GM06990 (cell line): ENCODE results near the gene ANO8.
A peak's percentile ranks its signal among the peaks of the same experiment; 100 is the strongest.

Source experiments
- DNase-seq: peaks from one replicate; pipeline ENCODE4 v3.0.0-alpha.2; 2011; ENCODE audit not compliant: insufficient read length; ENCODE audit errors: extremely low read depth
- H3K27me3 ChIP-seq: replicated peaks from 2 replicates; pipeline ENCODE4 v1.6.0; 2011; ENCODE audit warnings: low read length; ENCODE audit not compliant: control insufficient read depth, insufficient read depth
- H3K36me3 ChIP-seq: 2 replicates; pipeline ENCODE4 v1.5.1; 2011; ENCODE audit warnings: low read length; ENCODE audit not compliant: control insufficient read depth, insufficient read depth
- H3K4me3 ChIP-seq: replicated peaks from 2 replicates; pipeline ENCODE4 v1.5.1; 2011; ENCODE audit warnings: low read depth, mild to moderate bottlenecking, control low read depth, low read length
- CTCF ChIP-seq: IDR thresholded peaks from 2 replicates; pipeline ENCODE4 v1.5.1; 2011; ENCODE audit warnings: low read length, control low read depth, mild to moderate bottlenecking, inconsistent platforms; ENCODE audit not compliant: insufficient read depth, poor library complexity, severe bottlenecking

The ANO8 gene

GRCh38 chr19:17347877-17348276, 13.2 kb upstream of the ANO8 start:
- Histone ChIP-seq H3K27me3 (no peaks in the 10 kb centered on the region), H3K4me3 (no peak overlapping the region), H3K36me3 (no peaks in the 10 kb centered on the region)
- no peak for DNase-seq
- no peak for TF ChIP-seq CTCF

- no peak for DNase-seq
- TF ChIP-seq CTCF, result no peak
- H3K27me3 ChIP-seq, result no peaks in the 10 kb centered on the region
- H3K4me3 ChIP-seq, result no peak overlapping the region
- no peaks in the 10 kb centered on the region for H3K36me3 ChIP-seq
These were observed 12.7 kb upstream of the ANO8 start for GRCh38 chr19:17347361-17347760.

DNA sequence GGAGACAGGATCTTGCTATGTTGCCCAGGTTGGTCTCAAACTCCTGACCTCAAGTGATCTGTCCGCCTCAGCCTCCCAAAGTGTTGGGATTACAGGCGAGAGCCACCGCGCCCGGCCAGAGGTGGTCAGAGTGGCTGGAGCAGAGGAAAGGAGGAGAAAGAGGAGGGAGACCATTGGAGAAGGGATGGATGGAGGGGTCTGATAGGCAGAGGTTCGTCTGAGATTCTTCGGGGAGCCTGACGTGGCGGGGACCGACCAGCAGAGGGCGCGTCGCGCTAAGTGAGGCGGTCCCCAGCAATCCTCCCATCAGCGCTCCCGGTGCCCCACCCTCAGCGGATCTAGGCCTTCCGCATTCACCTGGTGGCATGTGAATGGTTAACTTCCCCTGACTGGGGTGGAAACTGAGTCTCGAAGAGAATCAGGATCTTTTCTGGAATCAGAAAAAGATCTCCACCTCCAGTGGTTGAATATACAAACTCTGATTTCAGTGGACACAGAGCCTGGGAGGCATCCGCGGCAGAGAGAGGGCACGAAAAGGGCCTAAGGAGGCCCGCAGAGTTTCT, 11.5 kb upstream of the ANO8 start:
- TF ChIP-seq CTCF, result peak; percentile 91
- H3K4me3 ChIP-seq, result no peak overlapping the region
- DNase-seq, result peak; percentile 88
- H3K27me3 ChIP-seq, result no peaks in the 10 kb centered on the region
- H3K36me3 ChIP-seq, result no peaks in the 10 kb centered on the region; the same call in 1 of the 2 replicates

- no peak for DNase-seq
- H3K36me3 ChIP-seq, result peaks cover 4% of the 10 kb centered on the region
- no peak for TF ChIP-seq CTCF
- H3K4me3 ChIP-seq, result no peak overlapping the region
- H3K27me3 ChIP-seq, result no peaks in the 10 kb centered on the region
These were observed 7.2 kb upstream of the ANO8 start for GRCh38 chr19:17341845-17342244.

DNA sequence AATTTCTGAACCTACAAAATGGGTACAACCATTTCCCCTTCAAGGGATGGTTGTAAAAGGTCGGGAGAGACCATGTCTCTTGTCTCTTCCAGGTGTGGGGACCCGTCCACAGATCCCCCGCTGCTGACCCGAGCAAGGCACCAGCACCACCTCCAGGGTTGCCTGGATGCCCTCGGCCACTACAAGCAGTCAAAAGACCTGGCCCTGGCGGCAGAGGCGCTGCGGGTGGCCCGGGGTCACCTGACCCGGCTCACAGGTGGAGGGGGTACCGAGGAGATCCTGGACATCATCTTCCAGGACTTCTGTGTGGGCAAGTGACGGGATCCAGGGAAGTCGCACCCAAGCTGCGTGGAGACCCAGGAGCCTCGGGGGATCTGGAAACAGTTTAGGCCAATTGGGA, 6.7 kb upstream of the ANO8 start:
- peaks cover 4% of the 10 kb centered on the region for H3K36me3 ChIP-seq
- no peak for DNase-seq
- TF ChIP-seq CTCF, result no peak
- H3K4me3 ChIP-seq, result no peak overlapping the region
- H3K27me3 ChIP-seq, result no peaks in the 10 kb centered on the region

DNA sequence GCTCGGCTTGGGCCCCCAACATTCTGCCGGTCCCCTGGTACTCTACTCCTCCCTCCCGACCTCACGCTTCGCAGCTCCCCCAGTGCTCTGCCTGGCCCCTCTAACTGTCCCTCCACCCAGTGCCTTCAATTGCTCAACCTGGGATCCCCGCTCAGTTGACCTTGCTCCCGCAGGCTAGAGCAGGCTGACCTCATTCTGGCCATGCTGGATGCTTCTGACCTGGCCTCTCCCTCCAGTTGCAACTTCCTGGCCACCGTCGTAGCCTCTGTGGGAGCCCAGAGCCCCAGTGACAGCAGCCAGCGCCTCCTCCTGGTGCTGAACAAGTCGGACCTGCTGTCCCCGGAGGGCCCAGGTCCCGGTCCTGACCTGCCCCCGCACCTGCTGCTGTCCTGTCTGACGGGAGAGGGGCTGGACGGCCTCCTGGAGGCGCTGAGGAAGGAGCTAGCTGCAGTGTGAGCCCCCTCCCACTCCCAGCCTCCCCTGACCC, 6.3 kb upstream of the ANO8 start:
- H3K4me3 ChIP-seq, result no peak overlapping the region
- TF ChIP-seq CTCF, result peak; percentile 1
- no peak for DNase-seq
- H3K27me3 ChIP-seq, result no peaks in the 10 kb centered on the region
- peaks cover 4% of the 10 kb centered on the region for H3K36me3 ChIP-seq
